Measurements from ENCODE around the gene IGHMBP2.

DNA sequence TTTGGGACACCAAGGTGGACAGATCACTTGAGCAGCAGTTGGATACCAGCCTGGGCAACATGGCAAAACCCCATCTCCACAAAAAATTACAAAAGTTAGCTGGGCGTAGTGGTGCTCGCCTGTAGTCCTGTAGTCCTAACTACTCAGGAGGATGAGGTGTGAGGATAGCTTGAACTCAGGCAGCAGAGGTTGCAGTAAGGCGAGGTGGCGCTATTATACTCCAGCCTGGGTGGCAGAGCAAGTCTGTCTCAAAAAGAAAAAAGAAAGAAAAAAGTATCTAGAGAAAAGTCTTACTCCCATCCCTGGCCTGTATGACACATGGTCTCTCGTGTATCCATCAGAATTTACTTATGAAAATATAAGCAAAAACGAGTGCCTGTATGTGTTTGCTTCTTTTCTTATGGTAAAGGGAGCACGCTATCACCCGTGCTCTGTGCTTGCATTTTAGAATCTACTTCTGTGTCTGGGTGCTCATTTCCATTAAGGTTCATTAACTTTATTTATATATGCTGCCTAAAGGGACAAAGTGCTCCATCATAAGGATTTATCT lies 46.6 kb upstream of the IGHMBP2 start:
- TF ChIP-seq, protein P1, sequence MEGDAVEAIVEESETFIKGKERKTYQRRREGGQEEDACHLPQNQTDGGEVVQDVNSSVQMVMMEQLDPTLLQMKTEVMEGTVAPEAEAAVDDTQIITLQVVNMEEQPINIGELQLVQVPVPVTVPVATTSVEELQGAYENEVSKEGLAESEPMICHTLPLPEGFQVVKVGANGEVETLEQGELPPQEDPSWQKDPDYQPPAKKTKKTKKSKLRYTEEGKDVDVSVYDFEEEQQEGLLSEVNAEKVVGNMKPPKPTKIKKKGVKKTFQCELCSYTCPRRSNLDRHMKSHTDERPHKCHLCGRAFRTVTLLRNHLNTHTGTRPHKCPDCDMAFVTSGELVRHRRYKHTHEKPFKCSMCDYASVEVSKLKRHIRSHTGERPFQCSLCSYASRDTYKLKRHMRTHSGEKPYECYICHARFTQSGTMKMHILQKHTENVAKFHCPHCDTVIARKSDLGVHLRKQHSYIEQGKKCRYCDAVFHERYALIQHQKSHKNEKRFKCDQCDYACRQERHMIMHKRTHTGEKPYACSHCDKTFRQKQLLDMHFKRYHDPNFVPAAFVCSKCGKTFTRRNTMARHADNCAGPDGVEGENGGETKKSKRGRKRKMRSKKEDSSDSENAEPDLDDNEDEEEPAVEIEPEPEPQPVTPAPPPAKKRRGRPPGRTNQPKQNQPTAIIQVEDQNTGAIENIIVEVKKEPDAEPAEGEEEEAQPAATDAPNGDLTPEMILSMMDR (IDR thresholded peaks at IDR 0.05) = no peak
- no peak for TF ChIP-seq POLR2A (IDR thresholded peaks at IDR 0.05)
- no peak for TF ChIP-seq POLR2AphosphoS5 (IDR thresholded peaks at IDR 0.05)
- TF ChIP-seq EP300 (IDR thresholded peaks at IDR 0.05; ENCODE audit: low read depth) = no peak
